Fibroblast of lung (primary cell): ENCODE measurements around the gene PLEKHN1.

Experiments
- CTCF ChIP-seq, 2 donors: IDR thresholded peaks in 1 of 2; conservative IDR thresholded peaks in 1 of 2; 1 replicate in 1 of 2; 2 replicates in 1 of 2; pipeline ENCODE4 v1.5.1; 2011 to 2012; ENCODE audit warnings: low read length in 2 of 2, control low read depth in 1 of 2, inconsistent platforms in 1 of 2, low read depth in 1 of 2, mild to moderate bottlenecking in 1 of 2
- EZH2 ChIP-seq: IDR thresholded peaks from 2 replicates; pipeline ENCODE4 v1.5.1; 2012; ENCODE audit warnings: low read length, control low read depth, mild to moderate bottlenecking; ENCODE audit errors: missing control alignments

DNA sequence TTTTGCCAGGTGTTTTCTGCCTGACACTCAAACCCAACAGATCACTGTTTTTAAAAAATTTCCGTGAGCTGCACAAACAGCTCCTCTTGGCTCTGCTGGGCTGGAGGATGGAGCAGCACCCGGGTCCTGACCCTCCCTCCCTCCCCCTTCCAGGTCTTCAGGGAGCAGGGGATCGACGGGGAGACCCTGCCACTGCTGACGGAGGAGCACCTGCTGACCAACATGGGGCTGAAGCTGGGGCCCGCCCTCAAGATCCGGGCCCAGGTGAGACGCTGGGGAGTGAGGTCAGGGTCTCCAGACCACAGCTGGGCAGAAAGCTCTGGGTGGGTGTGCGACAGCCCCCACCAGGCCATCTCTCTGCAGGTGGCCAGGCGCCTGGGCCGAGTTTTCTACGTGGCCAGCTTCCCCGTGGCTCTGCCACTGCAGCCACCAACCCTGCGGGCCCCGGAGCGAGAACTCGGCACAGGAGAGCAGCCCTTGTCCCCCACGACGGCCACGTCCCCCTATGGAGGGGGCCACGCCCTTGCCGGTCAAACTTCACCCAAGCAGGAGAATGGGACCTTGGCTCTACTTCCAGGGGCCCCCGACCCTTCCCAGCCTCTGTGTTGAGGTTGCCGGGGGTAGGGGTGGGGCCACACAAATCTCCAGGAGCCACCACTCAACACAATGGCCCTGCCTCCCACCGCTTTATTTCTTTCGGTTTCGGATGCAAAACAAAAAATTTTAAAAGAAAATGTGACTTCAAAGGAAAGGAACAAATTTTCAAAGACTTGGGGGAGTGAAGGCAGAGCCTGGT lies 22.5 kb upstream of the PLEKHN1 start:
- TF ChIP-seq CTCF (conservative IDR thresholded peaks at IDR 0.05 in 1 of 2, IDR thresholded peaks at IDR 0.05 in 1 of 2; ENCODE audit: low read depth in 1 of 2, low read length in 2 of 2) (no peak), EZH2 (no peak)
